NB4 (cell line): ENCODE data around the gene USF2.

Experiments
- DNase-seq: peaks from one replicate; pipeline ENCODE4 v3.0.0; 2010; ENCODE audit warnings: low read depth
- H3K4me3 ChIP-seq: one replicate; pipeline ENCODE4 v1.5.1; 2011; ENCODE audit warnings: mild to moderate bottlenecking, low read depth, low read length, moderate library complexity
- MYC ChIP-seq: IDR thresholded peaks from 2 replicates; pipeline ENCODE4 v1.6.1; 2011; ENCODE audit warnings: low read depth, low read length
- POLR2A ChIP-seq: IDR thresholded peaks from 2 replicates; pipeline ENCODE4 v1.6.1; 2011; ENCODE audit warnings: mild to moderate bottlenecking; ENCODE audit not compliant: insufficient read length; ENCODE audit errors: extremely low read depth
- TF ChIP-seq, protein P1 (sequence below): IDR thresholded peaks from one replicate; pipeline ENCODE4 v1.5.1; 2012; ENCODE audit warnings: low read depth, low read length
- TF ChIP-seq, protein P2 (sequence below): IDR thresholded peaks from 2 replicates; pipeline ENCODE4 v1.6.1; 2011; ENCODE audit warnings: low read depth, low read length

The USF2 gene

DNA sequence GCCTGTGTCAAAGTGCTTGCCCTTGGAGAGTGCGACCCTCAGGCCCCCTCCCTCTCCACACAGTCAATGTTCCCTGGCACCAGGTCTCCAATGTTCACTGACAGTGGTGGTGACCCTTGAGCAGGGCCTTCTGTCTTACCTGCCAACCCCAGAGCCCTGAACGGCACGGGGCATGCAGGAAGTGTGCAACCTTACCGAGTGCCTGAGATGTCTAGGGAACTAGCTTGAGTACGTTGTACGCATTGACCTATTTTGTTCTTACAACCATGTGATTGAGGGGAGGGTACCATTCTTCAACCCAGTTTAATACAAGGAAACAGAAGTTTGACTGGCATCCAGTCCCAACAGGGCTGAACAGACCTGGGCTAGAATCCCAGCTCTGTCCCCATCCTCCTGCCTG is 36.4 kb downstream of the USF2 start:
- no peak overlapping the region for H3K4me3 ChIP-seq
- no peak for DNase-seq
- TF ChIP-seq MYC = no peak
- TF ChIP-seq, protein P1, sequence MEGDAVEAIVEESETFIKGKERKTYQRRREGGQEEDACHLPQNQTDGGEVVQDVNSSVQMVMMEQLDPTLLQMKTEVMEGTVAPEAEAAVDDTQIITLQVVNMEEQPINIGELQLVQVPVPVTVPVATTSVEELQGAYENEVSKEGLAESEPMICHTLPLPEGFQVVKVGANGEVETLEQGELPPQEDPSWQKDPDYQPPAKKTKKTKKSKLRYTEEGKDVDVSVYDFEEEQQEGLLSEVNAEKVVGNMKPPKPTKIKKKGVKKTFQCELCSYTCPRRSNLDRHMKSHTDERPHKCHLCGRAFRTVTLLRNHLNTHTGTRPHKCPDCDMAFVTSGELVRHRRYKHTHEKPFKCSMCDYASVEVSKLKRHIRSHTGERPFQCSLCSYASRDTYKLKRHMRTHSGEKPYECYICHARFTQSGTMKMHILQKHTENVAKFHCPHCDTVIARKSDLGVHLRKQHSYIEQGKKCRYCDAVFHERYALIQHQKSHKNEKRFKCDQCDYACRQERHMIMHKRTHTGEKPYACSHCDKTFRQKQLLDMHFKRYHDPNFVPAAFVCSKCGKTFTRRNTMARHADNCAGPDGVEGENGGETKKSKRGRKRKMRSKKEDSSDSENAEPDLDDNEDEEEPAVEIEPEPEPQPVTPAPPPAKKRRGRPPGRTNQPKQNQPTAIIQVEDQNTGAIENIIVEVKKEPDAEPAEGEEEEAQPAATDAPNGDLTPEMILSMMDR = no peak
- TF ChIP-seq, protein P2, sequence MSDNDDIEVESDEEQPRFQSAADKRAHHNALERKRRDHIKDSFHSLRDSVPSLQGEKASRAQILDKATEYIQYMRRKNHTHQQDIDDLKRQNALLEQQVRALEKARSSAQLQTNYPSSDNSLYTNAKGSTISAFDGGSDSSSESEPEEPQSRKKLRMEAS = no peak

DNA sequence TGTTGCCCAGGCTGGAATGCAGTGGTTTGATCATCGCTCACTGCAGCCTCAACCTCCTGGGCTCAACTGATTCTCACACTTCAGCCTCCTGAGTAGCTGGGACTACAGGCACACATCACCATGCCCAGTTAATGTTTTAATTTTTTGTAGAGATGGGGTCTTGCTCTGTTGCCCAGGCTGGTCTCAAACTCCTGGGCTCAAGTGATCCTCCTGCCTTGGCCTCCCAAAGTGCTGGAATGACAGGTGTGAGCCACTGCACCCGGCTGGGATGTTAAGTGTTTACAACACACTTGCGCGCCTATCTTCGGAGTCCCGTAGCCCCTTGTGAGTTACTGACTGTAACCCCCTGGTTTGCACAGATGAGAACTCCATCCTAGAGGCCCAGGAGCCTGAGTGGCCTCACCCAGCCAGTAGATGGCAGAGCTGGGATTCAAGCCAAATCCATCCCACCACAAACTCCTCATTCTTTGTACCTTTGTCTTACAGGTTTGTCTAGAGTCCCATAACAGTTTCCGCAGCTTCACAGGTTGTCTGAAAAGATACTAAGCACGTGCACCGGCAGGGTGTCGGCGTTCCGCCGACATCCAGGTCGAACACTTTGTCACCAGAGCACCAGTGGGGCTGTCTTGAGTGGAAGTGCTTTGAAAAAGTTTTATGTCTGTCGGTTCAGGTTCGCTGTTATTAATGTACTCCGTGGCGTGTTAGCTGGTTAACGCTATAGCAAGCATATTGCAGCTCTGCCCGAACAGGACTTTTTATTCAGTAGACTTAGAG is 37.9 kb downstream of the USF2 start:
- TF ChIP-seq, protein P2 = no peak
- TF ChIP-seq, protein P1 = peak; percentile 41
- peak; percentile 35 for DNase-seq

DNA sequence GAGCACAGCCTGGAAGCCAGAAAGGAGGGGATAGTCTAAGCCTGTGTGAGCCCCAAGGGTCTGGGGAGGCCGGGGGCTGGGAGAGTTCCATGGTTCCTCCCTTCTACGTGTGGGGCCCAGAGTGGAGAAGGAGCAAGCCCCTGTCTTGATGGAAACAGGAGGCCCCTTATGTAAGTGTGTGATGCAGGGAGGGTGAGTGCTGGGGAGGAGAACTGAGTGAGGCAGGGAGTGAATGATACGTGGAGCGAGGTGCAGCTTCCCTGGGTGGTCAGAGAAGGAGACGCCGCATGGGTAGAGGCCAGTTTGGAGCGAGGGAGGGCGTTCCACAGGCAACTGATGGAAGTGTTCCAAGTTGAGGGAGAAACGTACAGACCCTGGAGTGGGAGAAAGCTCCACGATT is 39.2 kb downstream of the USF2 start:
- no peak for DNase-seq
- TF ChIP-seq, protein P1 = no peak
- no peak for TF ChIP-seq POLR2A
- TF ChIP-seq, protein P2 = no peak
- no peak for TF ChIP-seq MYC

More for the DNA sequence above, 37.9 kb downstream of the USF2 start:
- no peak overlapping the region for H3K4me3 ChIP-seq

DNA sequence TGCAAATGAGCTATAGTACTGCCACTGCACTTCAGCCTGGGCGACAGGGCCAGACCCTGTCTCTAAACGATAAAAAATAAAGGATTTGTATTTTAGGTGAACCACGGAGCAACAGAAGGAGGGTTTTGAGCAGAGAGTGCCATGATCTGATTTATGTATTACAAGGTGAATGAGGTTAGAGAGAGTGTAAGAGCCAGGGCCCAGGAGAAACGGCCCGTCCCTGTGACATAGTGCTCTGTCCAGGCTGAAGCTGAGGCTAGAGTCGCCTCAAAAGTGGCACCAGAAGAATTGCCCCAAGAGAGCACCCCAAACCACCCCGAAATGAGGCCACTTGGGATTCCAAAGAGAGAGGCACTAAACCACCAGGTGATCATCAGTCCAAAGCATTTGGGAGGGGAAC is 40.1 kb downstream of the USF2 start:
- TF ChIP-seq MYC = no peak
- TF ChIP-seq, protein P2 = no peak
- no peak for TF ChIP-seq POLR2A
- TF ChIP-seq, protein P1 = no peak
- no peak for DNase-seq
- H3K4me3 ChIP-seq = no peak overlapping the region

More for the DNA sequence above, 39.2 kb downstream of the USF2 start:
- H3K4me3 ChIP-seq = no peak overlapping the region

DNA sequence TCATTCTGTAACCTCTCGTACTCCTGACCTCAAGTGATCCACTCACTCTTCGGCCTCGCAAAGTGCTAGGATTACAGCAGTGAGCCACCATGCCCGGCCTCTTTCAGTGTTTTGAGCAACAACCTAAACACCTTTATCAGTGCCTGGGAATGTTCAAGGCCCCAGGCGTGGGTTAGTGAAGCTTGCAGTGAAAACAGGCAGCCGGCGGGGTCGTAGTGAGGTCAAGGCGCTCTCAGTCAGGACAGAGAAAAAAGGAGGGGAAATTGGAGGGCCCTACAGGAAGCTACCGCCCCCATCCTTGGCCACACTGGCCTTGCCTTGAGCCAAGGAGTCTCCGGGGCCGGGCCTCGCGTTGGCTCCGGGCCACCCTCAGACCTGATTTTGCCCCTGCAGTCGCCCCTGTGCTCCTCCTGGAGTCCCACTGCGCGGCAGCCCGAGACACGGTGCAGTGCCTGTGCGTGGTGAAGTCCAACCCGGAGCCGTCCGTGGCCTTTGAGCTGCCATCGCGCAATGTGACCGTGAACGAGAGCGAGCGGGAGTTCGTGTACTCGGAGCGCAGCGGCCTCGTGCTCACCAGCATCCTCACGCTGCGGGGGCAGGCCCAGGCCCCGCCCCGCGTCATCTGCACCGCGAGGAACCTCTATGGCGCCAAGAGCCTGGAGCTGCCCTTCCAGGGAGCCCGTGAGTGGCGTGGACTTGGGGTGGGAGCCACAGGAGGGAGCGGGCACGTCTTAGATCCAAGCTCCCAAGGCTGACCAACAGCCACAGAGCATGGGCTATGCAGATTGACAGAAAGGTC is 40.9 kb downstream of the USF2 start:
- TF ChIP-seq, protein P1 = no peak
- TF ChIP-seq POLR2A = no peak
- no peak for TF ChIP-seq MYC
- TF ChIP-seq, protein P2 = no peak
- no peak overlapping the region for H3K4me3 ChIP-seq
- DNase-seq = no peak
